Skeletal muscle tissue (tissue), 4 donors: ENCODE measurements around the gene OTOGL. TPM values are rescaled to one million over a fixed set of nuclear protein-coding genes. Genes with fewer than 3 reads are reported as not detected.
"Not testable (repeated sequence)": the region's sequence is repeated elsewhere in the genome, so short reads cannot be mapped to it uniquely, and the experiment has no call there.

Experiments
- H3K27ac ChIP-seq: one replicate; pipeline ENCODE4 v1.7.0; 2013; ENCODE audit warnings: mild to moderate bottlenecking, low read depth, low read length, inconsistent platforms
- H3K27me3 ChIP-seq, 3 donors: one replicate each; pipeline ENCODE4 v1.7.0; 2013; ENCODE audit warnings: low read length in 3 of 3; ENCODE audit not compliant: control insufficient read depth in 3 of 3, insufficient read depth in 3 of 3
- H3K36me3 ChIP-seq, 3 donors: one replicate each; pipeline ENCODE4 v1.7.0; 2013; ENCODE audit warnings: low read length in 3 of 3; ENCODE audit not compliant: control insufficient read depth in 3 of 3, insufficient read depth in 3 of 3
- H3K4me1 ChIP-seq, 3 donors: one replicate each; pipeline ENCODE4 v1.7.0; 2013; ENCODE audit warnings: low read length in 3 of 3, mild to moderate bottlenecking in 3 of 3; ENCODE audit not compliant: control insufficient read depth in 3 of 3, insufficient read depth in 3 of 3
- H3K4me3 ChIP-seq, 3 donors: one replicate each; pipeline ENCODE4 v1.7.0; 2013; ENCODE audit warnings: low read length in 3 of 3
- H3K9ac ChIP-seq, 3 donors: one replicate each; pipeline ENCODE4 v1.7.0; 2013; ENCODE audit warnings: low read length in 3 of 3, mild to moderate bottlenecking in 3 of 3, moderate library complexity in 2 of 3, low read depth in 1 of 3
- H3K9me3 ChIP-seq, 3 donors: one replicate each; pipeline ENCODE4 v1.7.0; 2013; ENCODE audit warnings: low read length in 3 of 3; ENCODE audit not compliant: control insufficient read depth in 3 of 3
- total RNA-seq: library from RNA; depleted of rRNA; stranded (reverse); fragments of >200 nt; gene quantifications from one replicate; pipeline ENCODE4 v1.2.3, GENCODE V29; 2014
- donor health status: Osteomylitis.

The OTOGL gene
- total RNA-seq, 1 donor from 2014 or later, result 0.52 TPM

- no peak overlapping the region for H3K9ac ChIP-seq
- no peak overlapping the region for H3K4me3 ChIP-seq
- no peaks in the 10 kb centered on the region for H3K9me3 ChIP-seq
- no peaks in the 10 kb centered on the region for H3K36me3 ChIP-seq
- no peaks in the 10 kb centered on the region for H3K27me3 ChIP-seq
- no peak overlapping the region for H3K27ac ChIP-seq
- no peaks in the 10 kb centered on the region for H3K4me1 ChIP-seq
Measured at GRCh38 chr12:80233926-80234325, 134.6 kb downstream of the OTOGL start.

- no peaks in the 10 kb centered on the region for H3K27me3 ChIP-seq
- no peak overlapping the region for H3K9ac ChIP-seq
- H3K4me3 ChIP-seq, result no peak overlapping the region
- H3K4me1 ChIP-seq, result no peaks in the 10 kb centered on the region
- H3K27ac ChIP-seq, result no peak overlapping the region
- no peaks in the 10 kb centered on the region for H3K9me3 ChIP-seq
- H3K36me3 ChIP-seq, result no peaks in the 10 kb centered on the region
Measured at GRCh38 chr12:80234667-80235066, 135.3 kb downstream of the OTOGL start.

GRCh38 chr12:80235944-80236343, 136.6 kb downstream of the OTOGL start:
- Histone ChIP-seq H3K4me3 (no peak overlapping the region), H3K27ac (no peak overlapping the region), H3K9me3 (no peaks in the 10 kb centered on the region), H3K4me1 (no peaks in the 10 kb centered on the region), H3K9ac (no peak overlapping the region), H3K36me3 (no peaks in the 10 kb centered on the region), H3K27me3 (no peaks in the 10 kb centered on the region)

- Histone ChIP-seq H3K9ac (no peak overlapping the region), H3K4me3 (no peak overlapping the region), H3K27me3 (no peaks in the 10 kb centered on the region), H3K9me3 (no peaks in the 10 kb centered on the region), H3K36me3 (no peaks in the 10 kb centered on the region), H3K4me1 (no peaks in the 10 kb centered on the region), H3K27ac (no peak overlapping the region)
Measured at GRCh38 chr12:80239867-80240266, 140.5 kb downstream of the OTOGL start.

- H3K27me3 ChIP-seq, result no peaks in the 10 kb centered on the region
- H3K9ac ChIP-seq, result no peak overlapping the region
- H3K27ac ChIP-seq, result no peak overlapping the region
- no peaks in the 10 kb centered on the region for H3K4me1 ChIP-seq
- H3K9me3 ChIP-seq, result no peaks in the 10 kb centered on the region
- no peaks in the 10 kb centered on the region for H3K36me3 ChIP-seq
- no peak overlapping the region for H3K4me3 ChIP-seq
Measured at GRCh38 chr12:80241576-80242273, 142.4 kb downstream of the OTOGL start.

- no peaks in the 10 kb centered on the region for H3K9me3 ChIP-seq
- H3K36me3 ChIP-seq, result no peaks in the 10 kb centered on the region
- no peak overlapping the region for H3K4me3 ChIP-seq
- H3K27ac ChIP-seq, result no peak overlapping the region
- no peaks in the 10 kb centered on the region for H3K27me3 ChIP-seq
- no peak overlapping the region for H3K9ac ChIP-seq
- H3K4me1 ChIP-seq, result no peaks in the 10 kb centered on the region
Measured at GRCh38 chr12:80242321-80242720, 143.0 kb downstream of the OTOGL start.

- H3K36me3 ChIP-seq, H3K27ac ChIP-seq, H3K27me3 ChIP-seq, H3K9ac ChIP-seq, H3K4me1 ChIP-seq, H3K4me3 ChIP-seq, H3K9me3 ChIP-seq: not testable (repeated sequence)
Measured at GRCh38 chr12:80249581-80249980, 150.2 kb downstream of the OTOGL start.

- Histone ChIP-seq H3K27me3 (no peaks in the 10 kb centered on the region), H3K27ac (no peak overlapping the region), H3K4me1 (no peaks in the 10 kb centered on the region), H3K9me3 (no peaks in the 10 kb centered on the region), H3K4me3 (no peak overlapping the region), H3K9ac (no peak overlapping the region), H3K36me3 (no peaks in the 10 kb centered on the region)
Measured at GRCh38 chr12:80257920-80258319, 158.6 kb downstream of the OTOGL start.

- Histone ChIP-seq H3K9ac (no peak overlapping the region), H3K4me3 (no peak overlapping the region), H3K36me3 (no peaks in the 10 kb centered on the region), H3K27ac (no peak overlapping the region), H3K4me1 (no peaks in the 10 kb centered on the region), H3K27me3 (no peaks in the 10 kb centered on the region), H3K9me3 (no peaks in the 10 kb centered on the region)
Measured at GRCh38 chr12:80260269-80260668, 160.9 kb downstream of the OTOGL start.

- no peak overlapping the region for H3K9ac ChIP-seq
- H3K27me3 ChIP-seq, result no peaks in the 10 kb centered on the region
- no peak overlapping the region for H3K27ac ChIP-seq
Measured at GRCh38 chr12:80261403-80261802, 162.1 kb downstream of the OTOGL start.

More at GRCh38 chr12:80261403-80261802, 162.1 kb downstream of the OTOGL start:
- no peaks in the 10 kb centered on the region for H3K9me3 ChIP-seq
- no peak overlapping the region for H3K4me3 ChIP-seq
- no peaks in the 10 kb centered on the region for H3K4me1 ChIP-seq
- no peaks in the 10 kb centered on the region for H3K36me3 ChIP-seq
